Effector memory CD4-positive, alpha-beta T cell (primary cell): ENCODE measurements around the gene YBEY.

ENCODE experiments used
- DNase-seq, 3 donors: peaks; one replicate each; pipeline ENCODE4 v3.0.0-alpha.2; 2020
- H3K27ac ChIP-seq: 2 replicates; pipeline ENCODE4 v1.7.0; 2013; ENCODE audit warnings: mild to moderate bottlenecking, low read length, moderate library complexity; ENCODE audit not compliant: insufficient read depth, poor library complexity, severe bottlenecking
- H3K27me3 ChIP-seq: replicated peaks from 2 replicates; pipeline ENCODE4 v1.7.0; 2013; ENCODE audit warnings: mild to moderate bottlenecking, low read length; ENCODE audit not compliant: insufficient read depth, control insufficient read depth, poor library complexity, severe bottlenecking
- H3K36me3 ChIP-seq: 2 replicates; pipeline ENCODE4 v1.7.0; 2013; ENCODE audit warnings: mild to moderate bottlenecking, low read length, moderate library complexity; ENCODE audit not compliant: control insufficient read depth, insufficient read depth
- H3K4me1 ChIP-seq: 2 replicates; pipeline ENCODE4 v1.7.0; 2013; ENCODE audit warnings: low read length, mild to moderate bottlenecking; ENCODE audit not compliant: control insufficient read depth, insufficient read depth, poor library complexity, severe bottlenecking
- H3K4me3 ChIP-seq: 2 replicates; pipeline ENCODE4 v1.7.0; 2013; ENCODE audit warnings: low read length, low read depth, mild to moderate bottlenecking; ENCODE audit not compliant: insufficient read depth, poor library complexity, severe bottlenecking
- H3K9me3 ChIP-seq: 2 replicates; pipeline ENCODE4 v1.7.0; 2013; ENCODE audit warnings: mild to moderate bottlenecking, low read length, moderate library complexity; ENCODE audit not compliant: control insufficient read depth

YBEY gene

DNA sequence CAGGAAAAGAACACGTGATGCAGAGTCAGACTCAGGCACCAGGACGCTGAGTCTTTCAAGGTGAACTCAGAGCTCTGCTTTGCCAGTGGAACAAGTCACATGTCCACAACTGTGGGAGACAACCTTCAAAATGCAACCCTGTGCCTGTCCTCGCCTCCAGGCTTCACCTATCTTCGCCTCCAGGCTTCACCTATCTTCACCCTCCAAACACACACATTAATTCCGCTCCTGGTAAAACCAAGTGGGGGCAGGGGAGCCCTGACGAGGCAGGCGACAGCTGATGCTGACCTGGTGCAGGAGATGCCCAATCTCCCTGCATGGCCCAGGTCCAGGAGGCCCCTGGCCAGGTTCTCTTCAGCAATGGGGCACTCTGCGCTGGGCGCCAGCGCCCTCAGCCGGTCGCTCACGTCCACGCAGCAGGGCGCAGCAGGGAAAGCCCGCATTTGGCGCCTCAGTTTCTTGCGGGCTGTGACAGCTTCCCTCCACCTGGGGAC lies 29.6 kb upstream of the YBEY start:
- Histone ChIP-seq H3K27ac (no peak overlapping the region), H3K36me3 (peaks cover 72% of the 10 kb centered on the region), H3K9me3 (no peaks in the 10 kb centered on the region), H3K27me3 (no peaks in the 10 kb centered on the region), H3K4me1 (no peaks in the 10 kb centered on the region), H3K4me3 (no peak overlapping the region)
- no peak for DNase-seq

GRCh38 chr21:46264046-46264689 lies 22.0 kb upstream of the YBEY start:
- no peak overlapping the region for H3K4me3 ChIP-seq
- H3K36me3 ChIP-seq = peaks cover 83% of the 10 kb centered on the region
- DNase-seq = no peak
- H3K4me1 ChIP-seq = no peaks in the 10 kb centered on the region
- no peak overlapping the region for H3K27ac ChIP-seq
- no peaks in the 10 kb centered on the region for H3K27me3 ChIP-seq
- H3K9me3 ChIP-seq = no peaks in the 10 kb centered on the region

- H3K9me3 ChIP-seq = no peaks in the 10 kb centered on the region
- H3K4me1 ChIP-seq = no peaks in the 10 kb centered on the region
- peaks cover 84% of the 10 kb centered on the region for H3K36me3 ChIP-seq
- no peaks in the 10 kb centered on the region for H3K27me3 ChIP-seq
- DNase-seq = no peak
- H3K4me3 ChIP-seq = no peak overlapping the region
- no peak overlapping the region for H3K27ac ChIP-seq
These were observed 21.4 kb upstream of the YBEY start for GRCh38 chr21:46264690-46265144.

DNA sequence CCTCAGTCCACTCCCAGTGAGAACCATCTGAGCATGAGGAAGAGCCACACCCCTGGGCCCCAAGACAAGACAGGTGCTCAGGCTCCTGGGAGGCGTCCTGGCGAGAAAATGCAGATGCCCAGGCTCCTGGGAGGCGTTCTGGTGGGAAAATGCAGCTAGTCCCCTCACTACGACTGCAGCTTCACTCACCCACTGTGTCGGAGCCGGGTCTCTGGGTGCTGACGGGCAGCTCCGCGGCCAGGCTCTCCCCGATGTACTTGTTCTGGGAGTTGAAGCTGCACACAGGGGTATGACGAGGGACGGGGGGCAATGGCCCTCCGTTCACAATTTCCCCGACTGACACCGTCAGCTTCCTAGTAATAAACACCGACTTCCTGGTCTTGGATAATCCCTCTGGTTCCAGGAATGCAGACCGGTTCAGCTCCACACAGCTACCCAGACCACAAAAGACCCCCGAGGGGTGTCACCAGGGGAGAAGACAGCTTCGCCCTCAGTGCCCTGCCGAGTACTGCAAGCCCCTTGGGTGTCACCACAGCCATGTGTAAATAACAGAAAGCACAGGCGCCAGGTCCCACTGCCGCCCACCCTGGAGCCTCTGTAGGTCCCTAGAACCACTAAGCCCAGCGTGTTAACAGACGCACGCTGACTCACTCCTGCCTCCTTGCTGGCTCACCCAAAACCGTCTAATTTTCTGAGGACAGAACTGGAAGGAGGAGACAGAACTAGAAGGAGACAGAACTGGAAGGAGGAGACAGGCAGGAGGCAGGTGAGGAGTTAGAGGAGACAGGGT lies 20.2 kb upstream of the YBEY start:
- no peak for DNase-seq
- Histone ChIP-seq H3K27ac (no peak overlapping the region), H3K36me3 (peaks cover 83% of the 10 kb centered on the region), H3K27me3 (no peaks in the 10 kb centered on the region), H3K4me3 (no peak overlapping the region), H3K9me3 (no peaks in the 10 kb centered on the region), H3K4me1 (no peaks in the 10 kb centered on the region)

DNA sequence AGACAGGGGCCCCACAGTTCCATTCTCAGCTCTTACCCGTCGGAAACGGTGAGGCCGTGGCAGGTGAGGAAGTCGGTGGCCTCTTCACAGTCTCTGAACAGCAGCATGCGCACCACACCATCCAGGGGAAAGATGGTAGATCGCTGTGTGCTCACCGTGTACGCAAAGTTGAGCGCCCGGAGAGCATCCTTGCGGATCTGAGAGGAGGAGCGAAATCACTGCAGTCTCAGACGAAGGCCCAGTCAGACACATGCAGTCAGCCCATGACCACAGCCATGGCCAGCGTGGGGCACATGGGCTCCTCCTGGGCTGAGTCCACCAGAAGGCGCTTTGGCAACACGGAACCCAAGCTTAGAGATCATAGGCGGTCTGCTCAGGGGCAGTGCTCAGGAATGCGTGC lies 19.2 kb upstream of the YBEY start:
- Histone ChIP-seq H3K36me3 (peaks cover 81% of the 10 kb centered on the region), H3K9me3 (no peaks in the 10 kb centered on the region), H3K27ac (no peak overlapping the region), H3K4me1 (no peaks in the 10 kb centered on the region), H3K27me3 (no peaks in the 10 kb centered on the region), H3K4me3 (no peak overlapping the region)
- no peak for DNase-seq

- DNase-seq = no peak
These were observed 17.8 kb upstream of the YBEY start for GRCh38 chr21:46268371-46268770.

DNA sequence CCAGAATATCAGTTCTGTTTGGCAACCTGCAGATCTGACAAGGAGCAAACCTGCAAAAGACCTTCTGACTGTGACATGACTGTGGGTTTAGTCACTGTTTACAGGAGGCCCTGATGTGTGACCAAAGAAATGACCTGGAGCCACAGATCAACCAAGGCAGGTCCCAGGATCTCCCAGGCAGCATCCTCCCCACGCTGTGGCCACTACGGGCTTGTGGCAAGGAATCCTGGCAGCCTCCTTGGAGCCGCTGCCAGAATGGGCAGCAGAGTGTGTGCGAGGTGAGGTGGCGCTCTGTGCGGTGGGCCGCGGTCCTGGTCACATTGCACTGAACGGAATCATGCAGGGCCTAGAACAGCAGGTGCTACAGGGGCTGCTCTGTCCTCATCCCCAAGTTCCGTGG lies 16.7 kb upstream of the YBEY start:
- peaks cover 81% of the 10 kb centered on the region for H3K36me3 ChIP-seq
- no peak overlapping the region for H3K27ac ChIP-seq
- no peaks in the 10 kb centered on the region for H3K27me3 ChIP-seq
- H3K9me3 ChIP-seq = no peaks in the 10 kb centered on the region
- DNase-seq = no peak
- H3K4me3 ChIP-seq = no peak overlapping the region
- no peaks in the 10 kb centered on the region for H3K4me1 ChIP-seq

More at GRCh38 chr21:46268371-46268770, 17.8 kb upstream of the YBEY start:
- Histone ChIP-seq H3K27me3 (no peaks in the 10 kb centered on the region), H3K9me3 (no peaks in the 10 kb centered on the region), H3K36me3 (peaks cover 86% of the 10 kb centered on the region), H3K4me3 (no peak overlapping the region), H3K27ac (no peak overlapping the region), H3K4me1 (no peaks in the 10 kb centered on the region)

DNA sequence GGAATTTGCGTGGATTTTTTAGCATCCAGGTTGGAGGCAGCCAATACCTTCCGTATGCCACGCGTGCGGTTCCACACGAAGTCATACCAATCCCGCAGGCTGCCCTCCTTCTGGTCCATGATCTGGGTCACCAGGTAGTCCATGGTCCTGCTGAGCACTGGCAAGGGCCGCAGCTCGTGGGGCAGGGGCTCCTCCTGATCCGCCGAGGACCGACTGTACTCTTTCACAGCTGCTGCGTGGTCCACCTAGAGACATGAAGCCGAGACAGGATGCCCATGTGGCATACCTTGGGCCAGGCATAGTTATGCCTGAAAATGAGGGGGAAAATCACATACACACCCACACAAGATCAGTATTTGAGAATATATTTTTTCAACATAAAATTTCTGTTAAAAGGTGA lies 12.8 kb upstream of the YBEY start:
- DNase-seq = no peak
- no peak overlapping the region for H3K4me3 ChIP-seq
- no peaks in the 10 kb centered on the region for H3K27me3 ChIP-seq
- no peak overlapping the region for H3K27ac ChIP-seq
- H3K4me1 ChIP-seq = no peaks in the 10 kb centered on the region
- H3K36me3 ChIP-seq = peaks cover 67% of the 10 kb centered on the region
- H3K9me3 ChIP-seq = no peaks in the 10 kb centered on the region

GRCh38 chr21:46274797-46275390 lies 11.2 kb upstream of the YBEY start:
- H3K27me3 ChIP-seq = no peaks in the 10 kb centered on the region
- DNase-seq = no peak
- no peaks in the 10 kb centered on the region for H3K9me3 ChIP-seq
- H3K36me3 ChIP-seq = peaks cover 68% of the 10 kb centered on the region
- H3K4me1 ChIP-seq = no peaks in the 10 kb centered on the region
- no peak overlapping the region for H3K27ac ChIP-seq
- no peak overlapping the region for H3K4me3 ChIP-seq
